T-helper 2 cell (primary cell): ENCODE results near the gene CNTNAP2.

Experiments used
- DNase-seq, 5 experiments: peaks; one replicate each; pipeline versions ENCODE4 v3.0.0 to v3.0.0-alpha.2; 2012 to 2022

The CNTNAP2 gene

DNA sequence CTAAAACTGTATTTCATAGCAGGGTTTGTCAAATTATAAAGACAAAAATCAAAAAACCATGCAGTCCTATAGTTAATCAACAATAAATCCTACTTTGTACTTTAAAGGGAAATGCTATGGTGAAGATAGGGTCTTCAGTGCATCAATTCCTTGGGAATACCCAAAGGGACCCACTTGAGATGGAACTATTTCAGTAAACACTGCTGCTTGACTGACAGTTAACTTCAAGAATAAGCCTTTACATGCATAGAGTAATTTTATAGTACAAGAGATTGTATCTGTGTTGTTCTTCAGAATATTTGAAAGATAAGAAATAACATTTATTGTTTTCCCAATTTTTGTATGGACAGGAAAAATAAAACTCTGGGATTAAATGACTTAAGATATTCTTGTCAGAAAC, 1179.6 kb downstream of the CNTNAP2 start:
- DNase-seq, result no peak

DNA sequence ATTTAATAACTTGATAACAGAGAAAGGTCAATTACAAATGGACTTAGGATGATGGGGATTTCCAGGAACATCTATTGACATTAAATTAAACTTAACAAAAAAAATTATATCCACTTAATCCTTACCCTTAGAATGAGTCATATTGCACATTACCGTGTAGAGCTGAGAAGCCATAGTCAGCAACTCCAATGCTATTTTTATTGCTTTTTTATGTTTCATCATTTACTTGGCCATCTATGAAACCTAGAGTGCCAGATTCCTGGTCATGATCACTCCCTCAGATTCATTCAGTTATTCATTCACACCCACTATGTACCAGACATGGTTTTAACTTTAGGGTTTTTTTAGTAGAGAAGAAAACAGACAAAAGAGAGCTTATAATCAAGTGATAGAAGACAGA, 1180.4 kb downstream of the CNTNAP2 start:
- no peak for DNase-seq

DNA sequence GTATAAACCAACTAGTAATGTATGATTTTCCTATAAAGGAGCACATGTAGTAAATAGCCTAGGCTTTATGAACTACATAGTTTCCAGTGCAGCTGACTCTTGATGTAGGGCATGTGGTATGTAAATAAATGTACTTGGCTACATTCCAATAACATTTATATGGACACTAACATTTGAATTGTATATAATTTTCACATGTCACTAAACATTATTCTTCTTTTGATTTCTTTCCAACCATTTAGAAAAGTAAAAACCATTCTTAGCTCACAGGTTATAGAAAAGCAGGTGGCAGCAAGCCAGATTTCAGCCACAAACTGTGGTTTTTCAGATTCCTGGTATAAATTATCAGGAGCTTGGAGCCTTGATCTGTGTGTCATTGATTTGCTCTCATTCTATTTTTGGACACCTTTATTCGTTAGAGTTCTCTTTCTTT, 1182.0 kb downstream of the CNTNAP2 start:
- no peak for DNase-seq

DNA sequence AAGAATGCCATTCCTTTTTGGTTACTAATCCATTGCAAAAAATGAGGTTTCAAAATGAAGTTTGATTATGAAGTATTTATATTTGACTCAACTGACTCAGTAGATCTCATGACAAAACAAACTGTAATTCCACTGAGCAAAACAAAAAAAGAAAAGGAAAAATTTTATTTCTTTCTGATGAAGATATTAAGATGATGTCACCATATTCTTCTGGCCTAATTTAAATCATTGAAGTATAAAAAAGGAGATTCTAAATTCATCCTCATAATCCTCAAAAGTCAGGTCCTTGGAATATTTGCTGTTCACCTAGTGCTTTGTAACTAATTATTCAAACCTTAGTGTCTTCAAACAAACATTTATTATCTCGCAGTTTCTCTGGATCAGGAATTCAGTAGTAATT, 1183.7 kb downstream of the CNTNAP2 start:
- no peak for DNase-seq

DNA sequence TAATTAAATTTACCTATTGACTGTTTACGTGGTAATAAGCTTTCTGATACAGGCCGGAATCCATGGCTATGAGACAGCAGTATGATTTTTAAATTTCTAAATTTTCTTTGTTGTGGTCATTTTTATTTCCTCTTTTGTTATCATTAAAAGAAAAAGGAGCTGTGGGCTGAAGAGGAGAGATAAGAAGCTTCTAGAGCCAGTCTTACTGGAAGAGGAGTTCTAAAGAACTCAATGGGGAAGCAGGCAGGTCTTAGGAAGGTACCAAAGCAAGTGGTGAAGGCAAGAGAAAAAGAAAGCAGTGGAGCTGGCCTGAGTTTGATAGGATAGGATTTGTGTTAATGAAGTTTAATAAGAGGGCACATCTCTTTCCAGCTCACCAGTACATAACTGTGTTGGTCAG, 1187.8 kb downstream of the CNTNAP2 start:
- no peak for DNase-seq

DNA sequence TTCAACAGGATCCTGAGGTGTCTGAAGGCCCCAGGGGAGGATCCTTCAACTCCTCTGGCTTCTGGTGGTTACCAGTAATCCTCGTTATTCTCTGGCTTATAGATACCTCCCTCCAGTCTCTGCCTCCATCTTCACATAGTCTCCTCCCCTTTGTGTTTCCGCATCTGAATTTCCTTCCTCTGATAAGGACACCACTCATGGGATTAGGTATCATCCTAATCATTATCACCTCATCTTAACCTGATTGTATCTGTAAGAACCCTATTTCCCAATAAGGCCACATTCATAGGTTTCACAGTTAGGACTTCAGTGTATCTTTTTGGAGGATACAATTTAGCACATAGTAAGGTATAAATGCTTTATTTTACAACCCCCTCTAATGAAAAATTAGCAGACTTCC, 1189.2 kb downstream of the CNTNAP2 start:
- DNase-seq, result no peak

DNA sequence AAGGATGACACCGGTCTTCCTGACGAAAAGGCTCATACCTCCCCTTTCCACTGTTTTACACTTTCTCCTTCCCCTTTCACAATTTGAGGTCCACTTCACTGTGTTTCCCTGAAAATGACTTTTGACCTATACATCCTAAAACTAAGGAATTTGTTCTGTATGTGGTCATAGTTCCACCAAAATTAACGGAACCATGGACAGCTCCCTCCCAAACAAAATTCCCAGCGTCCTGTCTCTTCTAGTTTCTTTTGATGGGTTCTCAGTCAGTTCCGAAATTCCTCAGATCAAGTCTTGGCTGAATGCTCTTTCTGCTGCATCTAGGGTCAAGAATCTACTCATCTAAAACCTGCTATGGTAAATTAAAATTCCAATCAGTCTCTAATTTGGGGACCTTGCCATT, 1191.9 kb downstream of the CNTNAP2 start:
- no peak for DNase-seq

DNA sequence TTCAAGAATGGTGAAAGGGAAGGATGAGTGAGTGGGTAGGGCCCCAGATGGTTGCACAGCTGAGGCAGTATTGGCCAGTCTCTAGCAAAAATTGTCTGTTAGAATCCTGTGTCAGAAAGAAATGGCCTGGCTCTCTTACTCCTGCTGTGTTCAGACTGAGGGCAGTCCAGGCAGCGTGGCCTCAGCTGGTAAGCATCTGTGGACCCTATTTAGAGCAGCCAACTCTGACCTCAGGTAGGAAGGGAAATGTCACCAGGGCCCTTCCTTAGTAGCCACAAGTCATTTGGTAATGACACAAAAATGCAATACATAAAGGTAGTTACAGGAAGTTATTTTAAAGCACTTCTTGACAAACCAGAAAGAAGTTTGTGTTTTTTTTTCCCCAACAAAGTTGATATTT, 1194.7 kb downstream of the CNTNAP2 start:
- DNase-seq, result no peak

DNA sequence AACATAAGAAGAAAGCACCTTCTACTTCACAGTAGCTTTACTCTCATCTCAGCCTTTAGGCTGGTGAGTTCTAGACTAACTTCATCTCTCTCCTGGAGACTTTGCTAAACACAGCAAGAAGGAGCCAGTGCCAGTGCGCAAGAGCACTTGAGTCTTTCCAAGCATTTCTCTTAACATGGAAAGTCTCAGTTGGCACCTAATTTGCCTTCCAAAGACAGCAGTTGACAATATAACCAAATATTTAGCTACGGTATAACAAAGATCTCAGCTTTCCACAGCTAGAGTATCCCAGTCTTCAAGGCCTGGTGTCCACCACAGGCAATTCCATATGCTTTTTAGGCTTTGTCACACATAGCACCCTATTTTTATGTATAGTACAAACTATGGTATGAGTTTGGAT, 1204.9 kb downstream of the CNTNAP2 start:
- no peak for DNase-seq

DNA sequence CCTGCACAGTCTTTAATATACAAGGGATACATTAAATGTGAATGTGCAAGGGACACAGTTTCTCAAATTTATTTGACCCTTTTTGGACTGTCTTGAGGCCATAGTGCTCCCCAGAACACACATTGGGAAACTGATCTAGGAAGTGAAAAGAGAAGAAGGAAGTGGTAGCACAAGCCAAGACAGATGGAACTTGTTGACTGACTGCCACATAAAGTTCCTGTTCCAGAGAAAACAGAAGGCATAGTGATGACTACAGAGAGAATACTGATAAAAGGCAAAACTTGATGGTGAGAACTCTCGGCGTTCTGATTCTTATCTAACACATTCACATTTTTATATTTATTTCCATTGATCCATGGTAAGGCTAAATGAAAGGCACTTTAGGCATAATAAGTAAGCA, 1216.4 kb downstream of the CNTNAP2 start:
- no peak for DNase-seq

DNA sequence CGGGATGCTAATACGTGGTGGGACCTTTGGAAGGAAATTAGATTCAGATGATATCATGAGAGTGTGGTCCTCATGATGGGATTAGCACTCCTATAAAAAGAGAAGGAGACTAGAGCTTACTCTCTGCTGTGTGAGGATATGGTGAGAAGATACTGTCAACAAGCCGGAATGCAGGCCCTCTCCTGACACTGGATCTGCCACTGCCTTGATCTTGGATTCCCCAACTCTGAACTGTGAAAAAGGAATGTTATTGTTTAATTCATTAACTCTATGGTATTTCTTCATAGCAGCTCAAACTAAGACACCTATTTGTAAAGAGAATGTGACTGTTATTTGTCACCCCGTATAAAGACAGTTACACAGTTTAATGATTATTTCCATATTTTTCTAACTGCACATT, 1246.5 kb downstream of the CNTNAP2 start:
- no peak for DNase-seq

DNA sequence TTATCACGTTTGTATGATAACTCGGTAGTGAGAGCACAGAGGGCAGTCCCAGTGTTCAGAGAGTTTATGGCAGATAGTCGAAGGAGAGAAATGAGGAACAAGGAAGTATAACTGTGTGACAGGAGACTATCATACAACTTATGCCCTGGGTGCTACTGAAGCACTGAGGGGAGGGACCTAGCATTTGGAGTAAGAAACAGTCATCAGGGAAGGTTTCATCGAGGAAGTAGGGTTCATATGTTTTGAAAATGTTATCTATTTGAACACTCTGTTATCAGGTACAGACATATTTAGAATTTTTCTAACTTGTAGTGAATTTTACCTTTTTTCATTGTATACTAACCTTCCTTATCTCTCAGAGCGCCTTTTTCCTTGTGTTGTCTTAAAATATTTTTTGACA, 1259.6 kb downstream of the CNTNAP2 start:
- DNase-seq, result no peak

DNA sequence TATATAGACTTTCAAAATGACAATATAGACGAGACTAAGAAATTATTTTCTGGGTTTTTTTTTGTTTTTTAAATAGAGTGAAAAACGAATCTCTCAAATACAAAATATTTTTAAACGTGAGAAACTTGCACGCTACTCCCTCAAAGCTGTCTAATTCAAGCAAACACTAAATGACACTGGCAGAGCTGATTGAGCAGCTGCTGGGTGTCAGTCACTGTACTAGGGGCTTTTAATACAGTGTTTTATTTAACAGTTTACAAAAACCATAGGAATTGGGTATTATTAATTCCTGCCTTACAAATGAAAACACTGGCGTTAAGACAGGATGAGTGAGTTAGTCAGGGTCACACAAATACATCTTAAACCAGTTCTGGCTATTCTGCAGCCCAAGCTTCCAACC, 1264.3 kb downstream of the CNTNAP2 start:
- no peak for DNase-seq

DNA sequence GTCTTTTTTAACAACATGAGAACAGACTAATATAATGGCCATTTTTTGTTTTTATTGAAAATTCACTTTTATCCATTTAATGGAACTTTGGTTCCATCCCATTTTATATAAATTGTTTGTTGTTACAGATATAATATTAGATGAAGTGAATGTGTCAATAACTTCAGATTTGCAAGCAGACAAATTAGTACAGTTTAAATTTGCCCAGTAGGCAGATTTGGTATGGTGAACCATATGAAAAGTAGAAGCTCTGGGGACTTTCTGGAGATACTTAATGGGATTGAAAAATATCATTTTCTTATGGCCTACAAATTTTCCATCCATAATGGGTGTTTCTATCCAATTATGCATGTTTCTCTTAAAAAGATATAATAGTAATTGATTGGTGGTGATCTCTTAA, 1277.7 kb downstream of the CNTNAP2 start:
- no peak for DNase-seq

DNA sequence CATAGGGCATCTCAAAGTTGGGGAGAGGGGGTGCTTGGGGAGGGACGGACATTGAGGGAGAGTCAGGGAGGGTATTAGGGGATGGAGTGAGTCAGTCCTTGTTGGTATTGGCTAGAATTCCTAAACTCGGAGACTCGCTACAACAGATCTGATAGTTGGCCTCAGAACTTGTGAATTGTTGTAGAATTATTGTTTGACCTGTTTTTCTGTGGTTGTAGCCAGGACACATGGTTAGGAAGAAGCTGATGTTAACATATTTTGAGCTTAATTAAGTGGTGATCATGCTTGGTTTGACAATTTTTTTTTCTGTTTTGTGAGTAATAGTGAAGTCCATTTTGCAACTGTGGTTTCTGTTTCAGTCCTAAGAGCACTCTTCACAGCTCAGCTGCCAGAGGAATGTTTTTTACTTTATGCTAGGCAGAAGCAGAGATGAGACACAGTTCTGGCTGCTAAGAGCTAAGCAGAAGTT, 1283.7 kb downstream of the CNTNAP2 start:
- no peak for DNase-seq

DNA sequence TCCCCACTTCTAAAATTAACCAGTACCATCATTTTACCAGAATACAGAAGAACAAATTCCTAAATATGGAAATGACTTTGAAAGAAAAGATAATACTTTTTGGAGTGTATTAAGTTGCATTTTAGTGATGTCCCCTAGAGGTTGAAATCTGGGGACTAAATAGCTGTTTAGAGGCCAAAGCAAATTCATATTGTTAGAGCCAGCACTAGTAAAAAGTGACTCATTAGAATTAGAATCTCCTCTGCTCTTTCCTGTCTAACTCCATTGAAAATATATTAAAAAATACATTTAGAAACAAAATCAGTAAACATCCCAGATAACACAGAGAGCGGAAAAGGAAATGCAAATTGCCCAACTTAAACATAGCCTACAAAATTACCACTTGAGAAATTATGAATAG, 1284.3 kb downstream of the CNTNAP2 start:
- DNase-seq, result no peak

DNA sequence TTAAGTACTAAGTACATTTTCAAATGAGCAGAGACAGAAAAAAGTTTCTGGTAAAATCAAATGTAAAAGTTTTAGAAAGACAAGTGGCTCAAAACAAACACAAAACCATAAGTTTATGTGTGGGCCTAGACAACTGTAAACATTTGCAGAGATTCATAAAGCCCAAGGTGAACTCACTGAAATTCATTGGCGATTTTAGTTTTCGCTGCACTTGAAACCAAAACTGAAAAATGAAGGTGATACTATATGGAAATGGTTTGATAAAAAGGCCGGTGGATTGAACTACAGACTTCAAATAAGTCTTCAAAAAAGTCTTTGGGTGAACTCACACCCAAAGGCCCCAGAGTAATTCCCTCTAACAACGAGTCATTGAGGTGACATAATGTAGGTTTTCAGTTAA, 1289.0 kb downstream of the CNTNAP2 start:
- no peak for DNase-seq

DNA sequence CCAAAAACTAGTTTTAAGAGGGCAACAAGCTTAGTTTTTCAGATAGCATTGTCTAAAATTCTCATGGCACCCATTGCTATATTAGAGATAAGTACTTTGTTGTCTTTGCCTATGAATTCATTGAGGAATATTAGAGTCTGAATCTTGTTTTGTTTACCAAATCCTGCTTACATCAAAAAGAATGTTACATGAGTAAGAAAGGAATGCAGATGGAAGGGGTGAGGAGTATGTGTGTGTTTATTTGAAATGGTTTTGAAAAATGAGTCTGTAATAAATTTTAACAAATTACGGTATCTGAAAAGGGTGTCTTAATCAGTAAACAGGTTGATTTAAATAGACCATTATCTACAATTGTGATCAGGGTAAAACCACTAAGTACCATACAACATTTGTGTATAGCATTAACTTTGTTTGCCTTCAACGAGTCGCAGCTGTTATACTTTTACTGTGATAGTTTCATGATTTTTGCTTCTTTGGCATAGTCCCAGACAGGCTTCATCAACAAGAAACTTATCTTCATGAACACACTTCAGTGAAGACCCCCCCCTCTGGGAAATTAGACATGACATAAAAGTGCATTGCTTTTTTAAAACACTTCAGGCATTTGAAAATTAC, 1290.0 kb downstream of the CNTNAP2 start:
- no peak for DNase-seq

DNA sequence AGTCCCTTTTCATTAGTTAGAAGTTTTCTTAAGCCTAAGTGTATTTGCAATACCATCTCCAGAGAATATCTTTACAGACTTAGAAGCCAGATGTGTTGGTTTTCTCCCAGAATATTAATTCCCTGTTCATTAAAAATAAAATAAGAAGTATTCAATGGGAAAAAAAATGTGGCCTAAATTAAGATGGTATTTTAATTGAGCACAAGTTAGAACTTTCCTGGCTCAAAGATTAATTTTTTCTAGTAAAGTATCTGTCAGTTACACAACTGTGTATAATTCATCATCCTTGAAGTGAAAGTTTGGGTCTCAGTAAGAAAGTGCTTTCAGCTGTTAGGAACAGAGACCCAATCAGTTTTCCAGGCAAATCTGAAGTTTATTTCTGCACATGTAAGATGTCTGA, 1294.5 kb downstream of the CNTNAP2 start:
- no peak for DNase-seq

DNA sequence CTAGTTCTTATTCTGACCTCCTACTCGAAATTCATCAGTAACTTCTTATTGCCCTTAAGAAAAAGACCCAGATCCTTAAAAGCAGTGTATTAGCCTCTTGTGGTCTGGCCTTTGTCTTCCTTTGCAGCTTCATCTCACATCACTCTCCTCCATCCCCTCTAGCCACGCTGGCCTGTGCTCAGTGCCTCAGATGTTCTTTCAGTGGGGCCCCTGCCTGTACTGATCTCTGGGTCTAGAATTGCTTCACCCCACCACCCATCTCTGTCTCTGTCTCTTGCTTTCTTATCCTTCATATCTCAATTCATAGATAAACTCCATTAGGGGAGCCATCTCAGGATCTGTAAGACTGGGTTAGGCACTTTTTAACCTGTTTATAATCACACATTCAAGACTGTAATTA, 1295.5 kb downstream of the CNTNAP2 start:
- DNase-seq, result no peak

DNA sequence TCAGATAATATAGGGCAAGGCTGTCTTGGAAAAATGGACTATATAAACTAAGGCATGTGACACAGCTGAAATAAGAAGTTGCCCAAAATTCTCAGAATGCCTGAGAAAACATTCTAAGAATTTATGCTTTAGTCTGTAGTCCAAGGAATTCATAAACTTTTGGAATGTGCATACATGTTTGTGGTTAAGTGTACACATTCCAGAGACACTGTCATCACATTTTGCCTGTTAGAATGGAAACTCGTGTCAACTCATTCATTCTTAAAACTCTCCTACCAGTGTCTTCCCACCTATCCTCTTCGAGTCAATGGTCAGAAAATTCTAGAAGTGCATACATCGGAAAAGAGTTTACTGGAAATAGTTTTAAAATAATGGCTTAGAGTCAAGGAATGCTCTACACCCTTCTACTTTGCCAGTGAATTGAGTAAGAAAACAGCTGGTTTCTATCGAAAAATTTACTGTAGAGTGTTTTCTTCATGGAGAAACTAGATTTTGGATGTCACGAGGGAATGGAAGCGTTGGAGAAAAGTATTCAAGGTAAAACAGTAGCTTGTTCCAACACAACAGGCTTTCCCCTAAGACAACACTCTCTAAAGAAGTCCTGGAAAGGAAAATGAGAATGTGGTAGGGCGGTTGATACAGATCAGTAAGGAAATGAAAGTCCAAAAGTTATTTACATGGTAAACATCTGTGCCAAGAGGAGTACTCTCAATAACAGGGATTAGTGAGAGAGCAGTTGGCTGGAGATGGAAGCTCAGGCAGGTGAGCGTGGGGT, 1296.4 kb downstream of the CNTNAP2 start:
- no peak for DNase-seq

DNA sequence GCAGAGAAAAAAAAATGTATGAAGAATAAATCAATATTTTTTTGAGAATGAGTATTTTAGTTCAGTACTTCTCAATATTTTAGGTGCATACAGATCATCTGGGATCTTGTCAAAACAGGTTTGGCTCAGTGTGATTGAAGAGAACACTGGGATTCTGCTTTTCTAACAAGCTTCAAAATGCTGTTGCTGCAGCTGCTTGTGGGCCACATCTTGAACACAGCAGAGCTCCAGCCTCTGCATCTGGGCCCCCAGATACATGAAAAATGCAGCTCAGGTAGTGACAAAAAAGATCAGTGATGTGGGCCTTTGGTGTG, 1296.9 kb downstream of the CNTNAP2 start:
- no peak for DNase-seq

DNA sequence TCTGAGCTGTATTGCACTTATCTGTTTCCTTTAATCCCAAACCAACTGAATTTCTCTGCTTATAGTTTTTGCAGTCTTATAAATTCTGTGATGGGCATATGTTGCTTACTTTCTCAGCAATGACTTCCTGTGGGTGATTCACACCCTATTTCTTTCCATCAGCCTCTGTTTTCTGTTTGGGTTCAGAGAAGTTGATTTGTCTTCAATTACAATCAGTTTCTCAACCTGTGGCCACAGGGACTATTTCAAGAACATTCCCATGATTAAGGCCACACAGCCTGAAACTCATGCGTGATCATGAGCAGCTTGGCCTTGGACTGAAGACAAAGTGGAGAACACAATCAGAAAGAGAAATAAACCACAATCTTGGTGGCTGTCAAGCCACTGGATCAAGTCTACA, 1299.4 kb downstream of the CNTNAP2 start:
- DNase-seq, result no peak

DNA sequence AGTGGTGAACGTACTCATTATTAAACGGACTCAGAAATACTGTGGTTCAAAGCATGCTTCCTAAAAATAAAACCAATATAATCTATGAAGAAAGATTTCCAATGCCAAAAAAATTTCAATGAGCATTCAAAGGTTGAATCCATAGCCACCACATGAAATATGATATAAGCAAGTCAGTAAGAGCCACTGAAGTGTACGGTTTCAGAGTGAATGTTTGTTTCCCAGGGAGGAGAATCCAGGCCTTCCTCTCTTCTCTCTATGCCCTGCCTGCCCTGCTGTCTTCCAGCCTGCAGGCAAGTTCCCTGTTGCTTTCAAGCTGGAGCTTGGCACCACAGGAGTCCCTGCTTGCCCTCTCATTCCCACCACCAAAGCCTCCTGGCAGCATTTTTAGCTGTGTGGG, 1302.4 kb downstream of the CNTNAP2 start:
- no peak for DNase-seq

DNA sequence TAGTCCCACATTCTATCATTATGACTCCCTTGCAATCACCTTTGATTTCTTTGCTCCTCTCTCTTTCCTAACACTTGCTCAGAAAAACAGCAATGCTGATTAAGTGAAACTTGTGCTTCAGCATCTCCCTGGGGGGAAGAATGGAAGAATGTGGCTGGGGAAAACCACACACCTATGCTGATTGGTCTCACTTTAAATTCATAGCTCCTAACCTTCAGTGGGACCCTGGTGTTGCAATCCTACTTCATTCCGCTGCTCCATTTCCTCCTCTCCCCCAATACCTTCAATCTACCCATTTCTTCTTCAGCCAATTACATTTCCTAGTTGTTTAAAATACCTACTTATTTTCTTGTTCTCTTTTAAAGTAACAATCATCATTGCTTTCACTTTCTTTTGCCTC, 1307.3 kb downstream of the CNTNAP2 start:
- no peak for DNase-seq
